HEK293T (cell line): ENCODE results near the gene CDK5RAP3.

ENCODE experiments used
- ARNT ChIP-seq: fragments of 450-650 bp; IDR thresholded peaks from 2 replicates; pipeline ENCODE4 v1.6.1; 2017; ENCODE audit warnings: mild to moderate bottlenecking
- BHLHE40 ChIP-seq: fragments of 450-650 bp; IDR thresholded peaks from 2 replicates; pipeline ENCODE4 v1.6.1; 2016; ENCODE audit warnings: mild to moderate bottlenecking, moderate library complexity, borderline replicate concordance
- FOXA1 ChIP-seq: fragments of 450-650 bp; IDR thresholded peaks from 2 replicates; pipeline ENCODE4 v1.6.1; 2016; ENCODE audit warnings: mild to moderate bottlenecking
- FOXM1 ChIP-seq: fragments of 450-650 bp; IDR thresholded peaks from 2 replicates; pipeline ENCODE4 v1.6.1; 2017; ENCODE audit warnings: mild to moderate bottlenecking, borderline replicate concordance
- HDGF ChIP-seq: fragments of 450-650 bp; IDR thresholded peaks from 2 replicates; pipeline ENCODE4 v1.6.1; 2017; ENCODE audit warnings: antibody characterized with exemption, borderline replicate concordance
- SP1 ChIP-seq: fragments of 450-650 bp; IDR thresholded peaks from 2 replicates; pipeline ENCODE4 v1.6.1; 2017
- SUZ12 ChIP-seq: fragments of 450-650 bp; IDR thresholded peaks from 2 replicates; pipeline ENCODE4 v1.6.1; 2016; ENCODE audit warnings: mild to moderate bottlenecking
- TARDBP ChIP-seq: fragments of 450-650 bp; IDR thresholded peaks from 2 replicates; pipeline ENCODE4 v1.6.1; 2016
- ZNF384 ChIP-seq: fragments of 450-650 bp; IDR thresholded peaks from 2 replicates; pipeline ENCODE4 v1.6.1; 2016

DNA sequence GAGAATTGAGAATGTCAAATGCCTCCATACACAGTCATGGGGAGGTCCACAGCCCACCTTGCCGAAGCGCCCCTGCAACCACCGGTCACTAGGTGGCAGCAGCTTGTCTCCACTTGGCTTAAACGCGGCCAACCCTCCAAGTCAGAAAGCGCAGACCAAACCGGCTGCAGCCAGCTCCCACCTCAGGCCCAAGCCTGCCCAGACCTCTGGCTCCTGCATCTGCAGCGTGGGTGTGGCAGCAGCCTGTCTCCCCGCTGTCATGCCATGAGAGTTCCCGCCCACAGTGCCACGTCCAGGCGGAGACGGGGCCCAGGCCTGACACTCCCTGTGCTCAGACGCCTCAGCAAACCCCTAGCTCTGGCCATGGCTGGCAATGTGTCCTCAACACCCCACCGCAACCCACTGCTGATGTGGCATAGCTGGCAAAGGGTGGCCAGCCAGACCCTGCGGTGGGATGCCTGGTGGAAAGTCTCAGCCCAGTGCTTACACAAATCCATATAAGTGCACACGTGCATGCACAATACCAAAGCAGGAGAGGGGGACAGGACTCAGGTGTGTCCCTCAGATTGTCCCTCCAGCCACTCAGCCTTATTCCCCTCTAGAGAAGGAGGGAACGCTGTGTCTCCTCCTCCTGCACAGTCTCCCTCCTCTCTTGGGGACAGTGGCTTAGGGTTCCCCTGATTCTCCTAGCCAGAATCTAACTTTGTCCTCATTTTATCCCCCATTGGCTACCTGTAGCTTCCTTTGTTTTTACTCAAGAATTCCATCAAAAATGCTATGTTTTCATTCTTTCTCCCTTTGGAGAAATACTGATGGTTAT, 55.8 kb downstream of the CDK5RAP3 start:
- TF ChIP-seq ZNF384 = no peak
- TF ChIP-seq BHLHE40 = no peak
- TF ChIP-seq FOXA1 = no peak
- TF ChIP-seq FOXM1 = no peak
- no peak for TF ChIP-seq SP1
- no peak; the same call in 1 of the 2 replicates for TF ChIP-seq HDGF
- TF ChIP-seq TARDBP = no peak
- no peak for TF ChIP-seq ARNT
- TF ChIP-seq SUZ12 = no peak
